ENCODE data around the gene SLC35E1.

DNA sequence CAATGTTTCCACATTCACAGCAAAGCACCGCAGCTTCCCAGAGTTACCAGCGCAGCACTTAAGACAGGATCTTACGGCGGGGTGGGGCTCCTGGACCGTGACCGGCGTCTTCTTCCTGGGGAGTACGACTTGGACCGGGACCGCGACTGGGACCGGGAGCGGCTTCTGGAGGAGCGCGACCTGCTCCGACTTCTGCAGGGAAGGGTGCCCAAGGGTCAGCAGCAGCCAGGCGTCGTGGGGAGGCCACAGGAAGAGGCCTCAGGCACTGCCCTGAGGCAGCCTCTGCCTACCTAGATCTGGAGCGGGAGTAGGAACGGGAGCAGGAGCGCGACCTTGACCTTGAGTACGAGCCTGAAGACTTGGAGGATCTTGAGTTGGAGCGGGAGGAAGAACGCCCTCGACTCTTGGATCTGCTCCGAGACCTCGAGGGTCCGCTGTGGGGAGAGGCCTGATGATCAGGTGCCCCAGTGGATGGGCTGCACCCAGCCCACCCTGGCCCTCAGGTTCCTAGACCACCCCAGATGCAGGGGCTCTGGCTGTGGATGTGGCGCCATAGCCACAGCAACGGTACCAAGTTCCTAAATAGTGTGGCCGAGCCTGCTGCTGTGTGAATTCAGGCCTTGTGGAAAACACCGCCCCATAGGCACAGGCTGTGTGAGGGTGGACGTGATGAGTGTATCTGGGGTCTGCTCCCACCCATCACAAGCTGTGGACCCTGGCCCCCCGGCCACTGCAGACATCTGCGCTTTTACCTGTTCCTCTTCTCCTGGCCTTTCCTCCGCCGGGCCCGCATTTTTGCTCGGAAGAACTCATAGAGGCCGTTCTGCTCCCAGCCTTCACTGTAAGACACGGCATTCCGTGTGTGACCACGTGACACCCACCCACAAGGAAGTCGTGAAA, 51.9 kb downstream of the SLC35E1 start:
- TF ChIP-seq, protein P1, sequence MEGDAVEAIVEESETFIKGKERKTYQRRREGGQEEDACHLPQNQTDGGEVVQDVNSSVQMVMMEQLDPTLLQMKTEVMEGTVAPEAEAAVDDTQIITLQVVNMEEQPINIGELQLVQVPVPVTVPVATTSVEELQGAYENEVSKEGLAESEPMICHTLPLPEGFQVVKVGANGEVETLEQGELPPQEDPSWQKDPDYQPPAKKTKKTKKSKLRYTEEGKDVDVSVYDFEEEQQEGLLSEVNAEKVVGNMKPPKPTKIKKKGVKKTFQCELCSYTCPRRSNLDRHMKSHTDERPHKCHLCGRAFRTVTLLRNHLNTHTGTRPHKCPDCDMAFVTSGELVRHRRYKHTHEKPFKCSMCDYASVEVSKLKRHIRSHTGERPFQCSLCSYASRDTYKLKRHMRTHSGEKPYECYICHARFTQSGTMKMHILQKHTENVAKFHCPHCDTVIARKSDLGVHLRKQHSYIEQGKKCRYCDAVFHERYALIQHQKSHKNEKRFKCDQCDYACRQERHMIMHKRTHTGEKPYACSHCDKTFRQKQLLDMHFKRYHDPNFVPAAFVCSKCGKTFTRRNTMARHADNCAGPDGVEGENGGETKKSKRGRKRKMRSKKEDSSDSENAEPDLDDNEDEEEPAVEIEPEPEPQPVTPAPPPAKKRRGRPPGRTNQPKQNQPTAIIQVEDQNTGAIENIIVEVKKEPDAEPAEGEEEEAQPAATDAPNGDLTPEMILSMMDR (conservative IDR thresholded peaks at IDR 0.05): no peak
- TF ChIP-seq EZH2 (IDR thresholded peaks at IDR 0.05; ENCODE audit: low read depth): no peak
